ENCODE results near the gene NMRK2. TPM values are rescaled to one million over a fixed set of nuclear protein-coding genes. Genes with fewer than 3 reads are reported as not detected.

NMRK2 gene, protein sequence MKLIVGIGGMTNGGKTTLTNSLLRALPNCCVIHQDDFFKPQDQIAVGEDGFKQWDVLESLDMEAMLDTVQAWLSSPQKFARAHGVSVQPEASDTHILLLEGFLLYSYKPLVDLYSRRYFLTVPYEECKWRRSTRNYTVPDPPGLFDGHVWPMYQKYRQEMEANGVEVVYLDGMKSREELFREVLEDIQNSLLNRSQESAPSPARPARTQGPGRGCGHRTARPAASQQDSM
- not detected in 5 replicates for total RNA-seq (2022; extraction: Qiagen RNA extraction; ENCODE audit: low read depth)

DNA sequence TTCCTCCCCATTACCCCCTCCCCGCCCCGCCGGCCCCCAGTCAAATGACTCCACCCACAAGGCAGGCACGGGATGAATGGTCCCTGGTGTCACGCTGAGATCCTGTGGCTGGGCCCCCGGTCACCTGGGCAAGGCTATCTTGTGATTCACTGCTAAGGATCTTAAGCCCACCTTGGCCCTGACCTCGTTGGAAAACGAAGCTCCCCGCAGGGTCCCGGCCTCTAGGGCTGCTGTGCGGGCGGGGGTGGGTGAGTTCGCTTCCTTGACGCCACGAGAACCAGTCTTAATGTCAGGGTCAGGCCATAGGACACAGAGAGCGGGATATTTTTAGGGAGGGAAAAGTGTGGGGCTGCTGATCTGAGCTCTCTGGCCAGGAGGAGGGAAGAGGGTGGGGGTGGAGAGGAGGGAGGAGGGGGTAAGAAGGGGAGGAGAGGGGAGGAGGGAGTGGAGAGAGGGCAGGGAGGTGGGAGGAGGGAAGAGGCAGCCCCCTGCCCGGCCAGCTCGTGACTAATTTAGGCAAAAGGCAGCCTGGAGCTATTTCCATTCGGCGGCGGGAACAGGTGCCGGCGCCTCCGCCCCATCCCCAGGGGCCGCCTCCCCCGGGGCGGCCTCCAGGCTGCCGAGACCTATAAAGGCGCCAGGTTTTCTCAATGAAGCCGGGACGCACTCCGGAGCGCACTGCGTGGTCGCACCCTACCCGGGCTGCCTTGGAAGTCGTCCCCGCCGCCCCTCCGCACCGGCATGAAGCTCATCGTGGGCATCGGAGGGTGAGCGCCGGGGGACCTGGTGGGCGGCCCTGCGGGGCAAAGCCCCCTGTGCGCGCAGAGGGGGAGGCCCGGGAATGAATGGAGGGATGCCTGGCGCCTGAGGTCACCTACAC is at the start of gene NMRK2:
Gene NMRK2, plus strand, starts transcription at position 139 of the 880 bp plus-strand sequence. Its CDS starts 603 bp downstream, at position 742.

DNA sequence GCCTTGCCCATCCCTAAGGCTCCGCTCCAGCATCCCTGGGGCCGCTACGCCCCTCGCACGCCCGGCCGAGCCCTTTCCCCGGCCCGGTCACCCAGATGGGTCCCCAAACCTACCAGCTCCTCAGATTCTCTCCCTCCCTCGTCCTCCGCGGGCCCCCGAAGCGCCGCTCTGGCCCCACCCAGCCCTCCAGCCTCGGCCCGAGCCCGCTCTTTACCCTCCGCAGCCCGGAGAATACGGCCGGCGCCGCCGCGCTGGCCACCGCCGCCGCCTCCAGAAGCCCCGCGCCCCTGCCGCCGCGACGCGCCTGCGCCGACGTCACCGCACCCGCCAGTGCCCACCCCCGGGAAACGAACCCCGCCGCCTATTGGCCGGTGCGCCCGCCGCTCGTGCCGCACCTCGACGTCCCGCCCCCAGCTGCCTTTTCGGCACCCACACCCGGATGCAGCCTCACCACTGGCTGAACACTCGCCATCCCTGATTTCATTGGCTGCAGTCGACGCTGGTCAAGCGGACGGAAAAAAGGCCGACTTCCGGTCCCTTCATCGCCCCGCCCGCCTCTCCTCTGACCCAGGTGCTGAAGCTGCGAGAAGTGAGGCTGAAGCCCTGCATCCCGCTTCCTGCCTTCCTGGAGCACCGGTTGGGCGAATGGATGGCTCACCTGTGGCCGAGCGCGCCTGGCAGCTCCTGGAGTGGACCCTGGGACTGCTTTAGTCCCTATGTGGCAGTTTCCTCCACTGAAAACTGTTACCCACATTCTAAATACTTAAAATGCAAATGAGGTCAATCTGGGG is 38.1 kb downstream of the NMRK2 start, which contains the start of gene DAPK3:
Gene DAPK3, minus strand, starts transcription at position 292 of the 791 bp plus-strand sequence. CDS start 1,364 bp downstream, outside the sequence.

DNA sequence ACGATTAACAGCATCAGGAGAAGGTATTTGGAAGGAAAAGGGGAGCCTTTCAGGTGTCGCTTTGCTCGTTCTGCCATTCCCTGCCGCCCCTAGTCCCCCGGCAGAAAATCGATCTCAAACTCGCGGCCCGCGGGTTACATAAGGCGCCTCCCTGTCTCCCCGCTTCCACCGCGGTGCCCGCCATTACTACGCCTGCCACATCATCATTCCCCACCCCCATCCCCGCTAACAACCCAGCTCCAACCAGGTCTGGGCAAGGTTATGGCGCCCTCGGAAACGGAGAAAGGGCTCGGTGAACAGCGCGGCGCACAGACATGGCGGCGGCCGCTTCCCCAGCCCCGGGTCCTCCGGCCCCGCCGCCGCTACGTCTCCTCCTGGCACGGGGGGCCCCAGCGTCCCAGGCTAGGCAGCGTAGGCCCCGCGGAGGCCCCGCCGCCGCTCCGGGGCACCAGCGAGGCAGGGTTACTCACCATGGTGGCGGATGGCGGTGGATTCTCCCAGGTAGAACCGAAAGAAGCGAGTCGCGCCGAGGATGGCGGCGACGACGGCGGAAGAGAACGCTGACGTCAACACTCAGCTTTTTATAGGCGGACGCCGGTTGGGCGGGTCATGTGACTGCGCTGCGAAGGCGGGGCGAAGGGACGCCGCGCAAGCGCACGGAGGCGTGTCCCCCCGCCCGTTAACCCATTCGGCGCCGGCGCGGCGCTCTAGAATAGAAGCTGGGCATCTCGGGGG is 52.2 kb downstream of the NMRK2 start, which contains the start of gene EEF2:
Gene EEF2, minus strand, starts transcription at position 556 of the 735 bp plus-strand sequence. Its CDS starts 83 bp downstream, at position 473.

Other genes starting within 250 kb of the NMRK2 start
- gene PIP5K1C, start 232.6 kb upstream of the NMRK2 start, total RNA-seq (2022; extraction: Qiagen RNA extraction; ENCODE audit: low read depth): 7.4 to 14.1 TPM (median 11.5 TPM) in 5 replicates
- 0.38 to 0.73 TPM (median 0.53 TPM) in 5 replicates for gene TJP3, start 224.7 kb upstream of the NMRK2 start, total RNA-seq (2022; extraction: Qiagen RNA extraction; ENCODE audit: low read depth)
- 9.3 to 15.0 TPM (median 13.3 TPM) in 5 replicates for gene APBA3, start 171.4 kb upstream of the NMRK2 start, total RNA-seq (2022; extraction: Qiagen RNA extraction; ENCODE audit: low read depth)
- gene MRPL54, start 170.4 kb upstream of the NMRK2 start, total RNA-seq (2022; extraction: Qiagen RNA extraction; ENCODE audit: low read depth): 61.7 to 79.2 TPM (median 66.2 TPM) in 5 replicates
- gene RAX2, start 160.8 kb upstream of the NMRK2 start, total RNA-seq (2022; extraction: Qiagen RNA extraction; ENCODE audit: low read depth): not detected in 5 replicates
- 0.82 to 1.9 TPM (median 1.1 TPM) in 5 replicates for gene MATK, start 146.7 kb upstream of the NMRK2 start, total RNA-seq (2022; extraction: Qiagen RNA extraction; ENCODE audit: low read depth)
- gene ZFR2, start 64.0 kb upstream of the NMRK2 start, total RNA-seq (2022; extraction: Qiagen RNA extraction; ENCODE audit: low read depth): 0.16 to 0.31 TPM (median 0.30 TPM) in 3 of 5 replicates, not detected in the others
- gene ATCAY, start 52.4 kb upstream of the NMRK2 start, total RNA-seq (2022; extraction: Qiagen RNA extraction; ENCODE audit: low read depth): 0.09 to 0.24 TPM (median 0.18 TPM) in 5 replicates
- gene DAPK3, start 38.0 kb downstream of the NMRK2 start, total RNA-seq (2022; extraction: Qiagen RNA extraction; ENCODE audit: low read depth): 42.8 to 52.6 TPM (median 47.8 TPM) in 5 replicates
- gene EEF2, start 52.4 kb downstream of the NMRK2 start, total RNA-seq (2022; extraction: Qiagen RNA extraction; ENCODE audit: low read depth): 976 to 1,139 TPM (median 1,107 TPM) in 5 replicates
- gene PIAS4, start 74.7 kb downstream of the NMRK2 start, total RNA-seq (2022; extraction: Qiagen RNA extraction; ENCODE audit: low read depth): 12.5 to 18.9 TPM (median 17.4 TPM) in 5 replicates
- gene ZBTB7A, start 133.8 kb downstream of the NMRK2 start, total RNA-seq (2022; extraction: Qiagen RNA extraction; ENCODE audit: low read depth): 13.0 to 19.5 TPM (median 18.2 TPM) in 5 replicates
- gene MAP2K2, start 191.1 kb downstream of the NMRK2 start, total RNA-seq (2022; extraction: Qiagen RNA extraction; ENCODE audit: low read depth): 104 to 145 TPM (median 123 TPM) in 5 replicates
- 0.05 to 0.07 TPM (median 0.06 TPM) in 3 of 5 replicates, not detected in the others for gene CREB3L3, start 220.6 kb downstream of the NMRK2 start, total RNA-seq (2022; extraction: Qiagen RNA extraction; ENCODE audit: low read depth)
- 23.7 to 36.2 TPM (median 28.3 TPM) in 5 replicates for gene SIRT6, start 249.5 kb downstream of the NMRK2 start, total RNA-seq (2022; extraction: Qiagen RNA extraction; ENCODE audit: low read depth)
- gene ANKRD24, start 249.6 kb downstream of the NMRK2 start, total RNA-seq (2022; extraction: Qiagen RNA extraction; ENCODE audit: low read depth): 0.10 to 0.26 TPM (median 0.23 TPM) in 5 replicates